BE2C (cell line): Measurements from ENCODE around the gene TMEM51.

ENCODE experiments used
- DNase-seq: peaks from one replicate; pipeline ENCODE4 v3.0.0-alpha.2; 2020
- H3K27me3 ChIP-seq: fragments of 250-450 bp; sonication (Bioruptor Pico); 2 replicates; pipeline ENCODE4 v1.5.1; 2020; ENCODE audit warnings: mild to moderate bottlenecking
- H3K36me3 ChIP-seq: fragments of 250-450 bp; sonication (Bioruptor Pico); 2 replicates; pipeline ENCODE4 v1.5.1; 2020; ENCODE audit warnings: mild to moderate bottlenecking
- H3K4me1 ChIP-seq: fragments of 250-450 bp; sonication (Bioruptor Pico); 2 replicates; pipeline ENCODE4 v1.5.1; 2020
- H3K4me3 ChIP-seq: 2 replicates; pipeline ENCODE4 v1.5.1; 2011; ENCODE audit warnings: low read depth, low read length
- H3K9me3 ChIP-seq: fragments of 250-450 bp; sonication (Bioruptor Pico); 2 replicates; pipeline ENCODE4 v1.5.1; 2020
- TF ChIP-seq, protein P1 (sequence below): IDR thresholded peaks from 2 replicates; pipeline ENCODE4 v1.5.1; 2012; ENCODE audit warnings: mild to moderate bottlenecking, low read depth, low read length

TMEM51 gene

DNA sequence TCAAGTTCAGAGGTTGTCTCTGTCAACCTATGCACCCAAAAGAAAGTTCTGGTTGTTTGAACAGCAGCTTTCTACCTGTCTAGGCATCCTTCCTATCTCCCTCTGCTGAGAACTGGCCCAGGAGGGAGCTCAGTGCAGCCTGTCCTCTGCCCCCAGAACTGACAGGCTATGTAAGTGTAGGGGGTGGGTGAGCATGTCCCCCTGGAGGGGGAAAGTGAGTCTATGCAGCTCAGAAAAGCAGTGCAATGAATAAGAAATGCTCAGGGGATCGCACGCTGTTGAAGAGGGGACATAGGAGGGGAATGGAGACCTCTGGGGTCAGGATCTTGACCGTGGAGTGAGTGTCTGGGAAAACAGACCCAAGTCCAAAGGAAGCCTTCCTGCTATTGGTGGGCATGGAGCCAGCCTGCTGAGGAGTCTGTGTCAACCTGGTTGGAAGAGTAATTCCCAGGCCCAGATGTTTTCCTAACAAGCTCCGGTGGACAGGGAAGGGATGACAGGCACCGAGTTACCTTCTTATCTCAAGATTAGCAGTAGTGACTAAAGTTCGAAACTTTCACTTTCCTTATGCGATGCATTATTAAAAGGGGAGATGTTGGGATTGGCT, 67.4 kb downstream of the TMEM51 start:
- Histone ChIP-seq H3K36me3 (no peaks in the 10 kb centered on the region; the same call in 1 of the 2 replicates), H3K4me3 (no peak overlapping the region), H3K4me1 (0 out of 2 replicates have a peak, but pooled peaks cover 2% of the 10 kb centered on the region), H3K27me3 (no peaks in the 10 kb centered on the region), H3K9me3 (no peaks in the 10 kb centered on the region)
- TF ChIP-seq, protein P1, sequence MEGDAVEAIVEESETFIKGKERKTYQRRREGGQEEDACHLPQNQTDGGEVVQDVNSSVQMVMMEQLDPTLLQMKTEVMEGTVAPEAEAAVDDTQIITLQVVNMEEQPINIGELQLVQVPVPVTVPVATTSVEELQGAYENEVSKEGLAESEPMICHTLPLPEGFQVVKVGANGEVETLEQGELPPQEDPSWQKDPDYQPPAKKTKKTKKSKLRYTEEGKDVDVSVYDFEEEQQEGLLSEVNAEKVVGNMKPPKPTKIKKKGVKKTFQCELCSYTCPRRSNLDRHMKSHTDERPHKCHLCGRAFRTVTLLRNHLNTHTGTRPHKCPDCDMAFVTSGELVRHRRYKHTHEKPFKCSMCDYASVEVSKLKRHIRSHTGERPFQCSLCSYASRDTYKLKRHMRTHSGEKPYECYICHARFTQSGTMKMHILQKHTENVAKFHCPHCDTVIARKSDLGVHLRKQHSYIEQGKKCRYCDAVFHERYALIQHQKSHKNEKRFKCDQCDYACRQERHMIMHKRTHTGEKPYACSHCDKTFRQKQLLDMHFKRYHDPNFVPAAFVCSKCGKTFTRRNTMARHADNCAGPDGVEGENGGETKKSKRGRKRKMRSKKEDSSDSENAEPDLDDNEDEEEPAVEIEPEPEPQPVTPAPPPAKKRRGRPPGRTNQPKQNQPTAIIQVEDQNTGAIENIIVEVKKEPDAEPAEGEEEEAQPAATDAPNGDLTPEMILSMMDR: no peak
- DNase-seq: peak; percentile 41

- TF ChIP-seq, protein P1: no peak
- Histone ChIP-seq H3K36me3 (no peaks in the 10 kb centered on the region; the same call in 1 of the 2 replicates), H3K9me3 (no peaks in the 10 kb centered on the region), H3K4me1 (peaks cover 9% of the 10 kb centered on the region; the same call in 1 of the 2 replicates), H3K4me3 (no peak overlapping the region), H3K27me3 (no peaks in the 10 kb centered on the region)
- no peak for DNase-seq
Measured at GRCh38 chr1:15222653-15223303, 69.2 kb downstream of the TMEM51 start.

GRCh38 chr1:15224259-15224869, 70.8 kb downstream of the TMEM51 start:
- no peaks in the 10 kb centered on the region; the same call in 1 of the 2 replicates for H3K36me3 ChIP-seq

DNA sequence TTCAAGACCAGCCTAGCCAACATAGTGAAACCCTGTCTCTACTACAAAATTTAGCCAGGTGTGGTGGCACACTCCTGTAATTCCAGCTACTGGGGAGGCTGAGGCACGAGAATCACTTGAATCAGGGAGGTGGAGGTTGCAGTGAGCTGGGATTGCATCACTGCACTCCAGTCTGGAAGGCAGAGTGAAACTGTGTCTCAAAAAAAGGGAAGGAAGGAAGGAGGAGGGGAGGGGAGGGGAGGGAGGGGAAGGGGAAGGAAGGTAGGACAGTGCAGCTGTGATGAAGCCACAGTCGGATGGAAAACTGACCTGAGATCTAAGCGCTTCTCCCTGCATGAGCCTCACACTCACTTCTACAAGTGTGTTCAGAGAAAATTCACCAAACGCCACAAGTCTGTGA, 71.4 kb downstream of the TMEM51 start:
- H3K9me3 ChIP-seq: no peaks in the 10 kb centered on the region
- peaks cover 9% of the 10 kb centered on the region; the same call in 1 of the 2 replicates for H3K4me1 ChIP-seq
- no peaks in the 10 kb centered on the region for H3K36me3 ChIP-seq
- no peaks in the 10 kb centered on the region for H3K27me3 ChIP-seq
- no peak for DNase-seq
- H3K4me3 ChIP-seq: no peak overlapping the region
- TF ChIP-seq, protein P1: no peak

More at GRCh38 chr1:15224259-15224869, 70.8 kb downstream of the TMEM51 start:
- Histone ChIP-seq H3K4me3 (no peak overlapping the region), H3K9me3 (no peaks in the 10 kb centered on the region), H3K27me3 (no peaks in the 10 kb centered on the region), H3K4me1 (peaks cover 9% of the 10 kb centered on the region; the same call in 1 of the 2 replicates)
- TF ChIP-seq, protein P1: no peak
- no peak for DNase-seq

GRCh38 chr1:15225461-15225860, 71.9 kb downstream of the TMEM51 start:
- Histone ChIP-seq H3K36me3 (no peaks in the 10 kb centered on the region), H3K4me3 (no peak overlapping the region), H3K27me3 (no peaks in the 10 kb centered on the region), H3K4me1 (peaks cover 9% of the 10 kb centered on the region; the same call in 1 of the 2 replicates), H3K9me3 (no peaks in the 10 kb centered on the region)
- TF ChIP-seq, protein P1: no peak
- DNase-seq: no peak
